OCI-M1 (cell line): ENCODE results near the gene TUBB.
"Not testable (repeated sequence)": the region's sequence is repeated elsewhere in the genome, so short reads cannot be mapped to it uniquely, and the experiment has no call there.

ENCODE experiments used
- DNase-seq: peaks from one replicate; lab custom pipeline; 2025; lab: John Stamatoyannopoulos, UW

The TUBB gene

DNA sequence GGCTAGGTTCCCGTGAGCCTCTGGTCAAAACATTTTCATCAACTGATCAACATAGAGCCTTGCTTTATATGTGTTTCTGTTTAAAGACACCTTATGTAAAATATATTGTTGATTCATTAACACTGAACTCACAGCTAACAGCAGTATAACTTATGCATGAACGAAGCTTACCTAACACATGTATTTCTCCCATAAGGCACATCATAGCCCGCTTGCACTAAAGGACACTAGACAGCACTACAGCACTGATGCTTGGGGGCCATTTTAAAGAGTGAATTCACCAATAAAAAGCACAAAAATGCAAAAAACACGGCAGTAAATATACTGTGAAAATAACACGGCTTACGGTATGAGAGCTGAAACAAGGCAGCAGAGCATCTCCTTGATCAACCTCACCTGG is 18.4 kb downstream of the TUBB start:
- no peak for DNase-seq

DNA sequence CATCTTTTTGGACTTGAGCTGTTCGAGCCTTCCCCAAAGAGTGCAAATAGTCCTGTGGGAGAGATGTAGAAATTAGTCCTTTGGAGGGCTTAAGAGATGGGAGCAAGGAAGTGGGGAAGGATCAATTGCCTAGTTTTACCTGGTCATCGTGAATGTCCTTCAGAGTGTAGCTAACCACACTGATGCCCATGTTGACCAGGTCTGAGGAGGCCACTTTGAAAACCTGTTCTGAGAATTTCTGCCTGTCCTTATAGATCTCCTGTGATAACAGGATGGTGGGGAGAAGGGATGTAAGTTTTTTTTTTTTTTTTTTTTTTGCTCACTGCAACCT is 20.4 kb downstream of the TUBB start:
- DNase-seq, result no peak

DNA sequence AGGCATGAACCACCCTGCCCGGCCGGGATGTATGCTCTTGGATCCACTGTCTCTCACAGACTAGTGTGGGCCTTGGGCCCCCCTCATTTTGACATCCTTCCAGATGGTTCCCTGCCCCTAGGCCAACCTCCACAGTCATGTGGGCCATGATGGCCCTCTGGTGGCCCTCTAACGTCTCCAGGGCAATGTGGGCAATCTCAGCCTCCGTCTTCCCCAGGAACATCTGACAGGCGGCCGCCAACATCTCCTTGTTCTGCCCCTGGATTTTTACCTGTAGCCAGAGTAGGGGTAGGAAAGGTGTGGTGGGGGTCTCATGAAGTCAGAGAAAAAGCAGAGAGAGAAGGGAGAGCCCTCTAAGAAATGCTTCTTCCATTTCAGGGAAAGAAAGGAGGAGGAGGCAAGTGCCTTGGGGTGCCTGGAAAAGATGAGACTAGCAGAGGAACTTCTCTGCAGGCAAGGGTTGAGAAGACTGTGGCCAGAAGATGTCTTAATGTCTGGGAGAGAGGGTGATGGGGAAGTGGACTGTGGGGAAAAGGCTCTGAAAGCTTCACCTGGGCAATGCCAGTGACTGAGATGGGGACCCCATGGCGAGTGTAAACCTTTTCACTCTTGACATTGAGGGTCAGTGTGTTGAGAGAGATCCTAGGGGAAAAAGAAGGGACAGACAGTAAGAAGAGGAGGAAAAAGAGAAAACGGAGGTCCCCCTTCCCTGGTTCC is 21.1 kb downstream of the TUBB start:
- no peak for DNase-seq

DNA sequence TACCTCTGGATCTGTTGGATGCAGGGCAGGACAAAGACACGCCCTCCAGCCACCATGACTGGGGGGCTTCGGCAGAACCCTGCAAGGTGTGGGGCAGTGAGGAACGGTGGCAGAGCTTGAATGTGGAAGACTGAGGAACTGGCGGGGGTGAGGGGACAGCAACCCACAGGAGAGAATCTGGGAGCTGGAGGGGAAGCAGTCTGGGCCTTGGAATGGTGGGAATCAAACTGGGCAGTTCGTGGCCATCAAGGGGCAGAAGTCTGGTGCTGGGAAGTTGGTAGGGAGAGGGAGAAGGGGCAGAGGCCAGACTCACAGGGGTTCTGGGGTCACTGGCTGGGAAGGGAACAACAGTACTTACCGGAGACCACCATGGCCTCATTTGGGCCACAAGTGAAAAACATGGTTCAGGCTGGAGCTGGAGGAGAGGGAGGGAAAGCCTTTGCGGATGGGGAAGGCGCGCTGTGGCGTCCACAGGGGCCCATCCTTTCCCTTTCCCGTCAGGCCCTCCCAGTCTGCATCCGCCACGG is 21.7 kb downstream of the TUBB start:
- DNase-seq, result no peak

DNA sequence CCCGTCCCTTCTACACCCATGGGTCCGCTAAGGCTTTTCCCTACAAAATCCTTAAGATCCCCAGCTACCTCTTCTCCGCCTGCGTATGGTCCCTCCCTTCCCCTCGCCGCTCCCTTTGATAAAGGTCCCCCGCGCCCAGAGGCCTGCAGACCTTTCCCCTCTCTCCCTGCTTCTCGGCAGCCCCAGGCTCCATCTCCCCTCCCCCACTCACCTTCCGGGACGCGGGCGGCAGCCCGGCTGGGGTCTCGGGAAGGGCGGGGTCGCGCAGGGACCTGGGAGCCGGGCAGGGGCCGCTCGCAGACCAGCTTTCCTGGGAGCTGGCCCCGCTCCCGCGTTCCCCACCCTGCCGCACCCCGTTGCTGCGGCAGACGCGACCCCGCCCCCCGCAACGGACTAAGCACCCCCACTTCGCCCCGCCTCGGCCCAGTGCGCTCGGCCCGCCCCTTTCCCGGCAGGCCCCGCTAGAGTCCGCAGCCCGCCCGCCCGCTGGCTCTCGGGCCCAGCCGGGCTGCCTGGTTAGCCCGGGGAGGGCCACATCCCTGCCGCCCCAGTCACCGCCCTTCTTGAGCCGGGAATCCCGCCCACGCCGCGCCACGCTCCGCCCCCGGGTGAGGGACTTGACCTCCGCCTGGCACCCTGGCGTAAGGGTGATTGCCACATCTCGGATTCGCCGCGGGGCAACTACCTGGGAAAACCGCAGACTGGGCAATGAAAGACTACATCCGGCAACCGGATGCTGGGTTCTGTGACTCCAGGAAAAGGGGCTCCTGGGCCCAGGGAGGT is 22.4 kb downstream of the TUBB start, which contains the start of gene FLOT1:
Gene FLOT1 (minus strand): TSS at position 372 of the 783 bp plus-strand sequence. CDS start 498 bp downstream, outside the sequence.
- DNase-seq, result peak; percentile 98

DNA sequence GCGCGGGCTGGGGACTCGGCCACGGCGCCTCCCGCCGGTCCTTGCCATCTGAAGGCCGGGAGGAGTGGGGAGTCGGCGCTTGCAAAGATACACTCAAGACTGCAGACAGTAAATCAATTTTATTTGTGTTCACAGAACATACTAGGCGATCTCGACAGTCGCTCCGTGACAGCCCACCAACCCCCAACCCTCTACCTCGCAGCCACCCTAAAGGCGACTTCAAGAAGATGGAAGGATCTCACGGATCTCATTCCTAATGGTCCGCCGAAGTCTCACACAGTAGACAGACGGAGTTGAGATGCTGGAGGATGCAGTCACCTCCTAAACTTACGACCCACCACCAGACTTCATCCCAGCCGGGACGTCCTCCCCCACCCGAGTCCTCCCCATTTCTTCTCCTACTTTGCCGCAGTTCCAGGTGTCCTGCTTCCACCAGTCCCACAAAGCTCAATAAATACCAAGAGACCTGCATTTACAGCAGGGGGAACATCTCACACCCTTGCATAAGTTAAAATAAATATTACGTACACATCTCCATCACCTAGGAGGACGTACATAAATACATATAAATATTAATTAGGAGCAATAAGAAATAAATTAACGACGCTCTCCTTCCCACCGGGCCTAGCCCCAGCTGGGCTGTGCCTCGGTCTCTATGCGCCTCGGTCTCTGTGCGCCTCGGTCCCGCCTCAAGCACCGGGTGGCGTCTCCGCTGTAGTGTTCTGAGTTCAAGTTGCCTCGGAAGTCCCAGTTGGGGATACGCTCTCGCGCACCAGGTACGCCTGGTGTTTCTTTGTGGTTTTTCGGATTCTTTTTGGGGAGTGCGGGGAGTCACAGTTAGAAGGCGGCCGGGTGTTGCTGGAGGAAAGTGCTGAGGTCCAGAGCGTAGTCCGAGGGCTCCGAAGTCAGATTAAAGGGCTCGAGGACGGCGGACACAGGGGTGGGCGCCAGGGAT is 23.2 kb downstream of the TUBB start:
- DNase-seq, result peak; percentile 72

DNA sequence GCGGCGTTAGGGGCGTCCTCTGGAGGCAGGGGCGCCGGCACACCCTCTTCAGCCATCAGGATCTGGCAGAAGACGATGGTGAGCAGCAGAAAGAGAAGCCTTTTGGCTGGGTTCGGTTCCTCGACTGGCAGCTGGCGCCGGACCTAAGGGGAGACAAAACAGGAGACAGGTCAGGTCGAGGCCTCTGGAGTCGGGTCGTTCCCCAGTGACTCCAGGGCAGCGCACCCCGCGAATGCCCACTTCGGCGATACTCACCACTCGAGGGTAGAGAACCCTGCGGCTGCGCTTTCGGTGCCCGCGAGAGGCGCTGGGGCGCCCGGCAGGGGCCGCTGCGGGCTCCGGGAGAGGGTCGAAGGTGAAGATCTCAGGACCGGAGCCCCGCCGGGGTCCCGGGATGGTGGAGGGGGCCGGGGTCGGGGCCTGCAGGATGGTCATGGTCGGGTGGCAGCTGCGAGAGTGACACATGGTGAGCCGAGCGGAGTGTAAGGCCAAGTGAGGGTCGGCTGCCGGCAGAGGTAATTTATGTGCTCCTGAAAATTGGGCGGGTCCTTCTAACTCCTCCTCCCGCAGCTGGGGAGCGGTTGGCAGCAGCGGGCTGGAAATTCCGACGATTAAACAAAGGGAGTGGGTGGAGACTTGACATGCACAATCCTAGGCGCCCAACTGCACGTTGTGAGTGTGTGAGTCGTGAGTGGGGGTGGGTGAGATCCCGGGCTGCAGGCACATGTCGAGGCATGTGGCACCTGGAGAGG is 24.1 kb downstream of the TUBB start, which contains the start of gene IER3:
Gene IER3 (minus strand): TSS at position 494 of the 752 bp plus-strand sequence. CDS start 29 bp downstream, at position 465.
- DNase-seq, result peak; percentile 90

DNA sequence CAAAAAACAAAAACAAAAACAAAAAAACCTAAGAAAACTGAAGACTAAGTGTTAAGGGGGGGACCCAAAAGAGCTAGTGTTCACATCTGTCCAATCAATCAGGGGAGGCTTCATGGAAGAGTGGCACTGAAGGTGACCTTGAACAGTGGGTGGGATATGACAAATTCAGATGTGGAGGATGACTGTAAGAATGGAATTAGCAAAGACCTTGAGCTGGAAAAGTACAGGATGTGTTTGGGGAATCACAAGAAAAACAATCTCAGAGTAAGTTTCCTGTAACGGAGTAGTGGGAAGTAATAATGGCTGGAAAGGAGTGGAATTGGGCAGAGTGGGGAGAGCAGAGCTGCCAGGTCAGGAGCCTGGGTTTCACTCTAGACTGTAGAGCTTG is 27.1 kb downstream of the TUBB start:
- no peak for DNase-seq

DNA sequence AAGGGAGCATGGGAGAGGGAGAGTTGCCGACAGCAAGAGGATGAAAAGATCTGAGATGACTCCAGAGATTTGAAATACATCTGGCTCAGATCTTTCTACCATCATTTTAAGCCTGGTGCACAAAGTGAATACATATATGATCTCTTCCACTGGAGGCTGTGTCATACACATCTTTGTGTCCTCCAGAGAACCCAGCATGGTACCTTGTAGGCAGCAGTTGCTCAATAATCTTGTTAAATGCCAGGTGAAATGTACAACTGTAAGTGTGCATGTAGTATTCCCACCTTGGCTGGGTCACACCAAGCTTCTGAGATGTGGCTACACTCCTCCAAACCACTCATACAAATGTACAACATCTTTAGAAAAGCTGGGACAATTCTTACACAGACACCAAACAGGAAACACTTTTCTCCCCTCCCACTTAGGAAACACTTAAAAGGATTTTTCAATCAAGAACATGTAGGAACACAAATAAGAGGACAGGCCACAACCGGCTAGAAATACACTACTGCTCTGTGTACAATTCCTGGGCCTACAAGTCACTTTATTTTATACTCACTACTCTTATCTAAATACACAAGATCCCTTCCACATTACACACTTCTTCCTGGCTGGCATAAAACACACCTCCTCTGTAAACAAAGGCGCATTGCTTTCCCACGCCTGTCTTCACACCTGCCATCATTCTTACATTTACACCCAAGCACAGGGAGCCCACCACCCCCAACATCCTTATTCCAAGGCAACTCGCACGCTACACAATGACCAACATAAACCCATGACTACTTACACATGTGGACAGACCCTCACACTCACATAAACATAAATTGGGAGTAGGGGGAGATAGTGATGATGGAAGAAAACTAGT is 28.0 kb downstream of the TUBB start:
- DNase-seq, result no peak

DNA sequence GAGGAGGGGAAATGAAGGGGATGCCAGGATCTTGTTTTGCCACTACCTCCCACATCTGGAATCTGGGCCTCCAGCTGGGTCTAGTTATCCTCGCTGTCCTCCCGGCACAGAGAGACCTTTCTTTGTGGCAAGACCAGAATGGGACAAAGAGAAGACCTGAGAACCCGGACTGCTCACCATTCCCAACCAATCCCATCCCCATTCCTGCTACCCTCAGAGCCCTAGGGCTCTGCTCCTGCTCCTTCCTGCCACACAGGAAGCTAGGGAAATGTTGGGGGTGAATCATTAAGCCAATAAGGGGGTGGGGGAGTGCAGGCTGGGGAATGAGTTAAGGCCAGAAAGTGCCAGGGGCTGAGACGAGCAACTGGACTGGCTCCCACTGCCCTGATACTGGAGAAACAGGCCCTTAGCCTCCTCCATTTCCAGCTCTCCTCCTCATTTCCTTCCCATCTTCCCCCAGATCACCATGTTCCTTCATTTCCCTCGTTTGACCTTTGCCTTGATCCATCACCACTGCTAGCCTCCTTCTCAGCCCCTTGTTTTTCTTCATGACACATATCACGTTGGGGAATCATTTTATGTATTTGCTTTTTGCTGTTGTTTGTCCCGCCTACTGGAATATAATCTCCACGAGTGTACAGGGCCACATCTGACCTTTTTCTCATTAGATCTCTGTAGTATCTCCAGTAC is 28.8 kb downstream of the TUBB start:
- DNase-seq, result no peak

DNA sequence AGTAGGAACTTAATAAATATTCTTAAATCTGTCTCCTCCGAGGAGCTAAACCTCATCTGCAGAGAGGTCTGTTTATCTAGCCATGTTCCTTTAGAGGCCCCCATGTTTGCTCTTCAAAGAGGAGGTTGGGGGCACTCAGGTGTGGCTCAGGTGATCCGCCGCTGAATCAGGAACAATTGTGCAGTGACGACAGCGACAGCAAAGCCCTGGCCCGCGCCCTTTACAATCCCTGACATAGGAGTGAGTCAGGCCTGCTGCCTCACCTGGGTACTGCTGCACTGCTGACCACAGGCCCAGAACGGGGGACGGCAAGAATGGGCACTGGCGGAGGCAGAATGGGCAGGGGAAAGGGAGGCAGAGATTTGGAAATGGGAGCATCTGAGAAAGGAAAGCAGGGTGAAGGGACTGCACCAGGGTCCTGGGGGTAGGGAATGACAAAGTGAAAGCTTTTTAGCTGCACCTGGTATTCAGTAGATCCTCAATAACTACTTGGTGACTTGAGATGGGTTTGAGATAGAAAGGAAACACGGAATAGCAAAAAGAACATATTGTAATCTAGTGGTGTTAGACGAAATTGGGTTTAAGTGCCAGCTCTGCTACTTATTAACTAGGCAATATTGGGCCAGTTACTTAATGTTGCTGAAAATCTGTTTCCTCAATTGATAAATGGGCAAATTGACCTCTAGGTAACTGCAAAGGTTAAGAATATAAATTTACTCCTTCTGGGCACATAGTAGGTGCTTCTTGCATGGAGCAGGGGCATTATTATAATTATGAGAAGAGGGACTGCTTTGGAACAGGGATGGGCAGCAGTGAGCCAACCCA is 29.6 kb downstream of the TUBB start:
- DNase-seq, result no peak

DNA sequence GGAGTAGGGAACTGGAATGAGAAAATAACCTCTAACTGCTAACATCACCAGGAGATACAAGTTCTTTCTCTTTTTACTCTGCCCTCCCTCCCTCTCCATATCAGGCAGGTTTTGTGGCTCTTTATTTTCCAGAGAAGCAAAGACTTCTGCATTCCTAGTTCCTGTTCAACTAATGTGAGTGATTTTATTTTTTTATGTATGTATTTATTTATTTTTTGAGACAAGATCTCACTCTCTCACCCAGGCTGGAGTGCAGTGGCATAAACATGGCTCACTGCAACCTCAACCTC is 30.2 kb downstream of the TUBB start:
- peak; percentile 38 for DNase-seq

DNA sequence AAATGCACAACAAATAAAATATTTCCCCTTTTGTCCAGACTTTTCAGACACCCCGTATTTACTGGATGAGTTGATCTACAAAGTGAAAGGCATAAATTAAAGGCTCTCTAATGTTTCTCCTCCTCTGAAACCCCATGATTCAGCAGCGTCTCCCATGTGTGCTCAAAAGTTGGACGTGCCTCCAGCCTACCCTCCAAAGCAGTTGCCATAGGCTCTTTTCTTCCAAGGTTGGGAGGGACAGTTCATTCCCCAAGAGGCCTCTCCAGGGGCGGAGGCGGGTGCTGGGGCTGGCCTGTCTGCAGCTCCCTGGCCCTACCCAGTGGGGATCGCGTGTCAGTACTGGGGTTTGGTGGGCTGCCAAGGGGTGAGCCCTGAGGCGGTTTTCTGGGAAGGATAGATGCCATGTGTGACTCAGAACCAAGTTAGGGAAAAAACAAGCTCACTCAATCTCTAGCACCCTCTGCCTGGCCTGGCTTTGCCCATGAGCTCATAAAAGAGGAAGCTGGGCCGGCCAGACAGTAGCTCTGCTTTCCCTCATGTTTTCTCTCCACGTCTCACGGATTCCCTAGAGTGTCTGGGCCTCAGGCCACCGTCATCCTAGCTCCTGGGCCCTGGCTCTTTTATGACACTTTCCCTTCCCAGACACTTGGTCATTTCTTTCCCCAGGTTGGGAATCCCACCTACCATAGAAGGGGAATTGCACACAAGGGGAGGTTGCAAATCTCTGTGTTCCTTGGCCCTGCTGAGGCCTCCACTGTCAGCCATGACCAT is 32.2 kb downstream of the TUBB start:
- DNase-seq, result peak; percentile 75

DNA sequence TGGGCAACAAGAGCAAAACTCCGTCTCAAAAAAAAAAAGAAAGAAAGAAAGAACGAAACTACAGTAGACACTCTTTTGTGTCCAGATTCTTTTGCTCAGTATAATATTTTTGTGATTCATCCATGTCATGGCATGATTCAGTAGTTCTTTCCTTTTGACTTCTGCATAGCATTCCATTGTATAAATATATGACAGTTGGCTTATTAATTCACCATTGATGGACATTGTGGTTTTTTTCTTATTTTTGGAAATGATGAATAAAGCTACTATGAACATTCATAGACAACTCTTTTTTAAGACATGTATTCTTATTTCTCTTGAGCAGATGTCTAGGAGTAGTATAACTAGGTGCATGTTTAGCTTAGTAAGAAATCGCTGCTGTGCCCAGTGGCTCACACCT is 34.5 kb downstream of the TUBB start:
- no peak for DNase-seq

DNA sequence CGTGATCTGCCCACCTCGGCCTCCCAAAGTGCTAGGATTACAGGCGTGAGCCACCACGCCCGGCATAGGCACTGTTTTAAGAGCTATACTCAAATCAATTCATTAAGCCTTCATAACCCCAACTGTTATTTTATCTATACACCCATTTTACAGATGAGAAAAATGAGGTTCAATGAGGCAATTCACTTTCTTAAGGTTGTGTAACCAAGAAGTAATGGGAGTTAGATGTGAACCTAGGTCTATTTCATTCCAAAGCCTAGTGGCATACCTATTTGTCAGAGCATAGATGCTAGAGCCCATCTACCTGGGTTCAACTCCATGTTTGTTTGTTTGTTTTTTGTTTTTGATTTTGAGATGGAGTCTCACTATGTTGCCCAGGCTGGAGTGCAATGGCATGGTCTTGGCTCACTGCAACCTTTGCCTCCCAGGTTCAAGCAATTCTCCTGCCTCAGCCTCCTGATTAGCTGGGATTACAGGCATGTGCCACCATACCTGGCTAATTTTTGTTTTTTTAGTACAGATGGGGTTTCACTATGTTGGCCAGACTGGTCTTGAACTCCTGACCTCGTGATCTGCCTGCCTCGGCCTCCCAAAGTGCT is 36.4 kb downstream of the TUBB start:
- DNase-seq, result not testable (repeated sequence)

DNA sequence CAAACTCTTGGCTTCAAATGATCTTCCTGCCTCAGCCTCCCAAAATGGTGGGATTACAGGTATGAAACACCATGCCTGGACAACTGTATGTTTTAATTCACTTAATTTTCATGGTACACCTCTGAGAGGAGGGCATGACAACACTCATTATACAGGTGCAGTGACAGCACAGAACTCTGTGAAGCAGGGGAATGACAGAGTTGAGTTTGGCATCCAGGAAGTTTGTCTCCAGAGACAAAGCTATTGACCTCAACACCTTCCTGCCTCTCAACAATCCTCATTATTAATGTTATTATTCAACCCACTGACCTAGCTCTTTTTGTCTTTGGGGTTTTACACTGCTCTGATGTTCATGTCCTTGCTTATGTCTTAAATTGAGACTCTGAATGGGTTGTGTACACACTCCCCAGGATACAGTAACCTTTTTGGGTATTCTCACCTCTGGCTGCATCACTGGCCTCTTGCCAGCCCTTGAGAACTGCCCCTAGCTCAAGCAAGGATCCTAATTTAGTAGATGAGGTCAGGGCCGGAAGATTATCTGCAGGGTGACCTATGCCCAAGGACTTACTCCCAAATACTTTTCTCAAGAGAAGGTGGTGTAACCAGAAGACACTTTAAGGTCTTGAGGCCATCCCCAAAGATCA is 37.2 kb downstream of the TUBB start:
- DNase-seq, result no peak

DNA sequence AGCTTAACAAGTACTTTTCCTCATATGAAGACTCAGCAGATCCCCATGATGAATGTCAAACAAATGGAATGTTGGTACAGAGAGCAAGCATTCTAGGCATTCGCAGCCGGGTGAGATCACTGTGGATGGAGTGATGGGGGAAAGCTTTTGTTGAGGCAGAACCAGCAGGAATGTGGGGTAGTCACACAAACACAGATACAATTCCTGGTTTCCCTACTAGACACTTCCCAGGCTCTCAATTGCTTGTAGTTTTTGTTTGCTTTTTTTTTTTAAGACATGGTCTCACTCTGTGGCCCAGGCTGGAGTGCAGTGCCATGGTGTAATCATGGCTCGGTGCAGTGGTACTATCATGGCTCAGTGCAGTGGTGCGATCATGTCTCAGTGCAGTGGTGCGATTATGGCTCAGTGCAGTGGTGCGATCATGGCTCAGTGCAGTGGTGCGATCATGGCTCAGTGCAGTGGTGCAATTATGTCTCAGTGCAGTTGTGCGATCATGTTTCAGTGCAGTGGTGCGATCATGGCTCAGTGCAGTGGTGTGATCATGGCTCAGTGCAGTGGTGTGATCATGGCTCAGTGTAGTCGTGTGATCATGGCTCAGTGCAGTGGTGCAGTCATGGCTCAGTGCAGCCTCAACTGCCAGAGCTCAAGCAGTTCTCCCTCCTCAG is 39.6 kb downstream of the TUBB start:
- no peak for DNase-seq
